Prostate gland (tissue), 2 donors: Measurements from ENCODE around the gene LRRC46. TPM values are rescaled to one million over a fixed set of nuclear protein-coding genes. Genes with fewer than 3 reads are reported as not detected.

Experiments used
- DNase-seq: peaks from one replicate; pipeline ENCODE4 v3.0.0-alpha.2; 2019; ENCODE audit warnings: low spot score
- H3K27ac ChIP-seq, 2 donors: fragments of 200-600 bp; sonication (generic); 2 replicates each; pipeline ENCODE4 v1.5.1; 2017 to 2019
- H3K27me3 ChIP-seq: fragments of 200-600 bp; sonication (generic); replicated peaks from 2 replicates; pipeline ENCODE4 v1.5.1; 2019; ENCODE audit not compliant: insufficient read depth
- H3K36me3 ChIP-seq, 2 donors: fragments of 200-600 bp; sonication (generic); 1 replicate in 1 of 2; 2 replicates in 1 of 2; pipeline versions ENCODE4 v1.5.1 to v1.8.1; 2017 to 2019
- H3K4me1 ChIP-seq: fragments of 200-600 bp; sonication (generic); replicated peaks from 2 replicates; pipeline ENCODE4 v1.5.1; 2019
- H3K4me3 ChIP-seq, 2 donors: fragments of 200-600 bp; sonication (generic); 2 replicates each; pipeline ENCODE4 v1.5.1; 2017 to 2019
- H3K9me3 ChIP-seq: fragments of 200-600 bp; sonication (generic); 2 replicates; pipeline ENCODE4 v1.5.1; 2017
- CTCF ChIP-seq, 4 experiments: fragments of 200-600 bp in 2 of 4; fragments of 450-650 bp in 2 of 4; sonication (generic) in 2 of 4; IDR thresholded peaks; 1 replicate in 3 of 4; 2 replicates in 1 of 4; pipeline ENCODE4 v1.5.1; 2016 to 2019; ENCODE audit warnings: antibody characterized with exemption in 4 of 4, mild to moderate bottlenecking in 2 of 4, moderate library complexity in 2 of 4
- POLR2A ChIP-seq: fragments of 450-650 bp; IDR thresholded peaks from one replicate; pipeline ENCODE4 v1.6.1; 2016; ENCODE audit warnings: antibody characterized with exemption, mild to moderate bottlenecking
- POLR2AphosphoS5 ChIP-seq: sonication (generic); formaldehyde crosslinking; IDR thresholded peaks from one replicate; pipeline ENCODE4 v1.6.1; 2017; ENCODE audit warnings: antibody characterized with exemption
- WGBS: methylation state at CpG from one replicate; pipeline ENCODE4 v1.1.5; 2018; 5-methylcytosine and 5-hydroxymethylcytosine counted together
- intact Hi-C: fragments of 100-400 bp; cut with DNase I; formaldehyde crosslinking; loops from one replicate; pipeline ENCODE4 v1.14.2; 2022
- total RNA-seq, 2 donors: library from RNA; depleted of rRNA; stranded (reverse); fragments of >200 nt; gene quantifications; one replicate each; pipeline ENCODE4 v1.1.0, GENCODE V29; 2016

Gene LRRC46
- total RNA-seq, 2 donors from 2014 or later: 1.1 to 4.9 TPM

- 76% methylated on average over 4 of the region's 4 CpGs for WGBS
- DNase-seq: no peak
- Histone ChIP-seq H3K4me3 (no peak overlapping the region), H3K27ac (no peak overlapping the region), H3K36me3 (no peaks in the 10 kb centered on the region), H3K27me3 (no peaks in the 10 kb centered on the region), H3K4me1 (no peaks in the 10 kb centered on the region), H3K9me3 (no peaks in the 10 kb centered on the region)
- intact Hi-C loops: loop anchor here (10.0 kb wide), 1 partner anchor 106 kb away; the partner anchor contains the start of gene TBKBP1
- TF ChIP-seq POLR2A (no peak), POLR2AphosphoS5 (no peak)
Observed at GRCh38 chr17:47801176-47801765, 30.2 kb upstream of the LRRC46 start.

- H3K9me3 ChIP-seq: no peaks in the 10 kb centered on the region
- no peaks in the 10 kb centered on the region for H3K4me1 ChIP-seq
- H3K27me3 ChIP-seq: no peaks in the 10 kb centered on the region
- TF ChIP-seq POLR2A (no peak), CTCF (IDR thresholded peaks at IDR 0.05) (no peak), POLR2AphosphoS5 (no peak)
- DNase-seq: no peak
- H3K27ac ChIP-seq: no peak overlapping the region
- WGBS: 45% methylated on average over 6 of the region's 6 CpGs
- no peak overlapping the region for H3K4me3 ChIP-seq
- H3K36me3 ChIP-seq: no peaks in the 10 kb centered on the region
- intact Hi-C loops: loop anchor here (10.0 kb wide), 1 partner anchor 107 kb away; the partner anchor contains the start of gene TBKBP1
Observed at GRCh38 chr17:47801906-47802305, 29.6 kb upstream of the LRRC46 start.

- H3K4me3 ChIP-seq: no peak overlapping the region
- TF ChIP-seq CTCF (IDR thresholded peaks at IDR 0.05) (peak in 3 of 4 experiments; percentile 25 to 53 (median 45)), POLR2AphosphoS5 (no peak), POLR2A (no peak)
- no peaks in the 10 kb centered on the region for H3K36me3 ChIP-seq
- no peaks in the 10 kb centered on the region for H3K27me3 ChIP-seq
- peak; percentile 32 for DNase-seq
- no peaks in the 10 kb centered on the region for H3K9me3 ChIP-seq
- 31% methylated on average over 9 of the region's 9 CpGs for WGBS
- no peak overlapping the region for H3K27ac ChIP-seq
- H3K4me1 ChIP-seq: no peaks in the 10 kb centered on the region
- intact Hi-C loops: loop anchor here (10.0 kb wide), 1 partner anchor 108 kb away; the partner anchor contains the start of gene TBKBP1
Observed at GRCh38 chr17:47802341-47803022, 29.0 kb upstream of the LRRC46 start.

GRCh38 chr17:47803201-47803600, 28.3 kb upstream of the LRRC46 start:
- Histone ChIP-seq H3K27ac (no peak overlapping the region), H3K27me3 (no peaks in the 10 kb centered on the region), H3K4me1 (no peaks in the 10 kb centered on the region), H3K9me3 (no peaks in the 10 kb centered on the region), H3K36me3 (no peaks in the 10 kb centered on the region), H3K4me3 (no peak overlapping the region)
- no peak for TF ChIP-seq POLR2AphosphoS5
- no peak for DNase-seq
- WGBS: 68% methylated on average over 5 of the region's 5 CpGs
- intact Hi-C loops: loop anchor here (10.0 kb wide), 1 partner anchor 108 kb away; the partner anchor contains the start of gene TBKBP1

- no peak overlapping the region for H3K4me3 ChIP-seq
- WGBS: 78% methylated on average over 6 of the region's 6 CpGs
- no peak for DNase-seq
Observed at GRCh38 chr17:47803751-47804150, 27.7 kb upstream of the LRRC46 start.

More at GRCh38 chr17:47803751-47804150, 27.7 kb upstream of the LRRC46 start:
- Histone ChIP-seq H3K9me3 (no peaks in the 10 kb centered on the region), H3K36me3 (no peaks in the 10 kb centered on the region), H3K4me1 (no peaks in the 10 kb centered on the region), H3K27ac (no peak overlapping the region), H3K27me3 (no peaks in the 10 kb centered on the region)
- intact Hi-C loops: loop anchor here (10.0 kb wide), 1 partner anchor 109 kb away; the partner anchor contains the start of gene TBKBP1
- TF ChIP-seq POLR2AphosphoS5 (no peak), POLR2A (no peak), CTCF (IDR thresholded peaks at IDR 0.05) (no peak)
